NCI-H187 treated with DMSO at 0.1 percent for 48 hours (cell line): ENCODE measurements around the gene MYRFL.
"Not testable (repeated sequence)": the region's sequence is repeated elsewhere in the genome, so short reads cannot be mapped to it uniquely, and the experiment has no call there.

Experiments
- DNase-seq: peaks from one replicate; lab custom pipeline; 2025; lab: John Stamatoyannopoulos, UW

The MYRFL gene

GRCh38 chr12:69843608-69844007 is 18.6 kb downstream of the MYRFL start:
- no peak for DNase-seq

GRCh38 chr12:69844416-69844815 is 19.4 kb downstream of the MYRFL start:
- DNase-seq = no peak

- no peak for DNase-seq
These were observed 19.8 kb downstream of the MYRFL start for GRCh38 chr12:69844836-69845235.

GRCh38 chr12:69846976-69847375 is 21.9 kb downstream of the MYRFL start:
- DNase-seq = no peak

GRCh38 chr12:69851976-69852375 is 26.9 kb downstream of the MYRFL start:
- no peak for DNase-seq

GRCh38 chr12:69853176-69853961 is 28.3 kb downstream of the MYRFL start:
- not testable (repeated sequence) for DNase-seq

GRCh38 chr12:69866698-69867097 is 41.7 kb downstream of the MYRFL start:
- DNase-seq = no peak

DNA sequence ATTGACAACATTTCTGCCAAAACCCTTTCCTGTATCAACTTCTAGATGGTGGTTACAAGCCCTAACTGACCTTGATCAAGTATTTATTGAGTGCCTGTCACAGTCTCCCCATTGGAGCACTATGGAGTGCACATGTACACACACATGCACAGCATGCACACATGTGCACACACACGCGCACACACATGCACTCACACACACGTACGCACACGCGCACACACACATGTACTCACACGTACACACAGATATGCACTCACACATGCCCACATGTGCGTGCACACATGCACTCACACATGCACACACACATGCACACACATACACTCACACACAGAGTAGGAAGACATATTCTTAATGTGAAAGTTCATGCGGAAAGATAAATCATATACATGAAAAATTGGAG is 43.7 kb downstream of the MYRFL start:
- DNase-seq = no peak

- DNase-seq = no peak
These were observed 47.8 kb downstream of the MYRFL start for GRCh38 chr12:69872804-69873203.

DNA sequence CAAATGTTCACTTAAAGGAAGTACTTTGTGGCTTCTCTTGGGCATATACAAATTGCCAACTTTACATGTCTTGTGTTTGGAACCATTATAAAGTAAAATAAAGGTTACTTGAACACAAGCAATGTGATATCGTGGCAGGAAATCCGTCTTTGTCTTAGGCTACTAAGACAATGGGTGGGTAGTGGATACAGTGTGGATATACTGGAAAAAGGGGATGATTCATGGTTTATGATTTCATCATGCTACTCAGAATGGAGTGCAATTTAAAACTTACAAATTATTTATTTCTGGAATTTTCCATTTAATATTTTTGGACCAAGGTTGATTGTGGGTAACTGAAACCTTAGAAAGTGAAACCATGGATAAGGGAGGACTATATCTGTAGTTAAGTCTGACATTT is 48.4 kb downstream of the MYRFL start:
- no peak for DNase-seq

DNA sequence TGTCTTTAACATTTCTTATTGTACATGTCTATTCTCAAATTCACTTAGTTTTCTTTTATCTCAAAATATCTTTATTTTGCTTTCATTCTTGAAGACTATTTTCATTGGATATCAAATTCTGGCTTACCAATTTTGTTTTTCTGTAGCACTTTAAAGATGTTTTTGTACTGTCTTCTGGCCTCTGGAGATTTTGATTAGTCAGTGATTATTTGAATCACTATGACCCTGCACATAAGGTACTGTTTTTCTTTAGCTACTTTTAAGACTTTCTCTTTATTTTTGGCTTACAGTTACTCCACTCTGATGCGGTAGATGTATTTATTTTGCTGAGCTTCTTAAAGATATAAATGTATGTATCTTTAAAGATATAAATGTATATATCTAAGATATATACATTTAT is 49.6 kb downstream of the MYRFL start:
- no peak for DNase-seq

DNA sequence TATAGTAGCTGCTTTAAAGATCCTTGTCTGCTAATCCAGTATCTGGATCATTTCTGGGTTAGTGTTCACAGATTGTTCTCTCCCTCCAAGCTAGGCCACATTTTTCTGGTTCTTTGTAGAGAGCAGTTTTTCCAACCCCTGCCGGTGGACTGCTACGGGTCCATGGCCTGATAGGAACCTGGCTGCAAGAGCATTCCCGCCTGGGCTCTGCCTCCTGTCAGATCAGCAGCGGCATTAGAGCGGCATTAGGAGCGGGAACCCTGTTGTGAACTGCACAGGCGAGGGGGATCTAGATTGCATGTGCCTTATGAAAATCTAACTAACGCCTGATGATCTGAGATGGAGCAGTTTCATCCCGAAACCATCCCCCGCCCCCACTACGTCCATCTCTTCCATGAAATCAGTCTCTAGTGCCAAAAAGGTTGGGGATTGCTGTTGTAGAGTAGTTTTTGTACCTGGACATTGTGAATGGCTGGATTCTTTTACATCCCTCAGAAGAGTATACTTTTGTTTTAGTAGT is 50.4 kb downstream of the MYRFL start:
- no peak for DNase-seq

DNA sequence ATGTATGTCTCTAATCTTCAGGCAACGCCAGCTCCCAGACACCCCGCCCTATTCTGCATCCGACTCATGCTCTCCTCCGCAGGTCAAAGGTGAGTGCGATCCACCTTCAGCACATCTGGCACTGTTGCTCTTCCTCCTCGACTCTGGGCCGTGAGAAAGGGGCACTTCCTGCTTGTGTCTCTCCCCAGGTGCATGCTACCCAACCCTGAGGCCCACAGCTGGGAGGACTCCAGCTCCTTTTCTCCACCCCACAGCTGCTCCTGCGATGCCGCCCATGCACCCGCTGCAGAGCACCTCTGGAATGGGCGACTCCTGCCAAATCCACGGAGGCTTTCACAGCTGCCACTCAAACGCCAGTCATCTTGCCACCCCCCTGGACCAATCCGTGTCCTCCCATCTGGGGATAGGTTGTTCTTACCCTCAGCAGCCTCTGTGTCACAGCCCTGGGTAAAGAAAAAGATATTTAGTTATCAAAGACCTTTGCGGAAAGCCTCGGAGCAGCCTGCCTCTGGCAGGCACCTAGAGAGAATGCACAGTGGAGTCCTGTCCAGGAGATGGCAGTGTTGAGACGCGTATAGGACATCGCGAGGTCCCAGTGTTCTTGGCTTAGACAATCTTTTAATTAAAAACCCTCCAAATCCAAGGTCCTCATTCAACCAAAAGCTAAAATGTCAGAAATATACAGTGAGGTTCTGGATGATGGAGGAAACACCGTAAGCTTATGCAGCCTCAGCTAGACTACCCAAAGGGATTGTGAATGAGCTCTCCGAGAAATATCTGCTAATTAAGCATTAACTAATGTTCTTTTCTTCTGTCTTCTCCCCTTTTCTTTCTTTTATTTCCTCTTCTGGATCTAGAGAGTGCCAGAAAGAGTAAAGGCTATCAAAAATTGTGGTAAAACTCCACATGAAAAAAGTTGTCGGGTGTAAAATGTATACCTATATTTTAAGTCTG is 54.3 kb downstream of the MYRFL start:
- peak; percentile 60 for DNase-seq

DNA sequence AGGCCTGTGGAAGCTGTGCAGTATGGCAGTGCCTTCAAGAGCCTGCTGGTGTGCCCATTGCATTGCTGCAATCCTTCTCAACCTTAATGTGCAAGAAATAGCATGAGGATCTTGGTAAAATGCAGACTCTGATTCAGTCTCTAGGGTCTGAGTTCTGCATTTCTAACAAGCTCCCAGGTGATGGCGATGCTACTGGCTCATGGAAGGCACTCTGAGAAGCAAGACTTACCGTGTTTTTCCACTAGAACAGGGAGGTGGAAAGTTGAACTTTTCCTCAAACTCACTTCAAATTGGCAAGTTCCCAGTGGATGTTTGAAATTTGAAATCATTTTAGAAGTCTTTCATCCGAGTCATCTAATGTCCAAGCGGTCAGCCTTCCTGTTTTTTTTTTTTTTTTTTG is 55.5 kb downstream of the MYRFL start:
- DNase-seq = no peak

- no peak for DNase-seq
These were observed 56.7 kb downstream of the MYRFL start for GRCh38 chr12:69881771-69882170.

DNA sequence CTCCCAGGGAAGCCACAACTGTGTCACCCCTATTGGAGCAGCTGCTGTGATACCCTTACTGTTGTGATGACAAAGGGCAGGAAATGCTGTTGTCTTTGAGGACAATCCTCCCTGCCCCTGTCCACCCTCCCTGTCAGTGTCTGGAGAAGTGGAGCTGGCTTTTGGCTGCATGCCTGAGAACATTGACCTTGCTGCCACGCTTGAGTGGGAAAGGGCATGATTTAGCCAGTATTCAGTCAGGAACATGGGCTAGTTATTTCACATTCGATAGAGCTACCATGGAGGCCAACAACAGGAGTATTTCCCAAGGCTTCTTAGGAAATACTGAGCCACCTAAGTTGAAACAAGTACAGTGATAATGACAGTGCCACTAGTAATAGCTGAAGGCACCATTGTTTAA is 59.4 kb downstream of the MYRFL start:
- no peak for DNase-seq

DNA sequence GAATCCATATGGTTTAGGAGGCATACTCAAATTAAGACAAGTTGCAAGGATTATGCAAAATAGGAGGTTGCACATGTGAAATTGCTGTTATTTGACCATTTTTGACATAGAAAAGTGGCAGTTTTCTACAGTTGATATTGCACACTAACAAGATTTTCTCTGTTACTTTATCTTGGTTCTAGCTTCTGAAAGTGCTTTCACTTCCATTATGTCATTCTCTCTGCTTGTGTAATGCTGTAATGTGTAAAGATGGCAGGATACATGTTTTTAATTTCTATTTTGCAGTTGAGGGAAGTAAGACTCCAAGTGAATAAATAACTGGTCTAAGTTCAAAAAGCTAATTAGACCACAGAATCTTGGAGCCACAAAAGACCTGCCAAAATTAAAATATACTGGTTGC is 60.6 kb downstream of the MYRFL start:
- no peak for DNase-seq

DNA sequence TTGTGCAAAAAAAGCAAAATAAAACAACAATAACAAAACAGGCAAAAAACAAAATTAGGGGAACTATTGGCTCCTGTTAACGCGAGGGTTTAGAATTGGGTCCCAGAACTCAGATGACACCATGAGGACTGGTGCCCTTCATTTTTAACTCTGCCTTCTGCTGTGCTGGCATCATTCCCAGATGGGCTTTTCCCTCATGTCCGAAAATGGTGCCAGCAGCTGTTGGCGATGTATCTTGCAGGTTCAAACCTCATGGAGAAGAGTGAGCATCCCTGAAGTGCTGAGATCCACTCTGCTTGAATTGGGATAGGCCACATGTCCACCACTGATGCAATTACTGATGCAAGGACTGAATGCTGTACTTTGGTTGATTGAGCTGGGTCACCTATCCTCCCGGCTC is 61.1 kb downstream of the MYRFL start:
- DNase-seq = no peak

GRCh38 chr12:69886715-69887114 is 61.7 kb downstream of the MYRFL start:
- DNase-seq = no peak

DNA sequence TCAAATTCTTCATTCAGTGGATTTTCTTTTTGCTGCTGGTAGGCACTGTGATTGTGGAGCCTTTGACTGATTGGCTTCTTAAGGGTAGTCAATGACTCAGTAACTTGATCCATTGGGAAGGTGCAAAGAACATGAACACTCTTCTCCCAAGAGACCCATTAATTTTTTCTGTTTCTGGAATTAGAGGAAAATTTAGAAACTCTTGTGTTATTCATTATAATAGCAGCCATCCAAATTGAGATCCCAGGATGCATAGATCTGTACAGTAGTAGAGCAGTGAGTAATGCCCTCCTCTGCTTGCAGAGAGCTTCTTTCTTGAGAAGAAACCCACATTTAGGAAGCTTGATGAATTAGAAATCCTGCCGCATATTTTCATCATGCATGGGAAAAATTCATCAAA is 63.9 kb downstream of the MYRFL start:
- no peak for DNase-seq

GRCh38 chr12:69894800-69895383 is 69.9 kb downstream of the MYRFL start:
- DNase-seq = no peak

DNA sequence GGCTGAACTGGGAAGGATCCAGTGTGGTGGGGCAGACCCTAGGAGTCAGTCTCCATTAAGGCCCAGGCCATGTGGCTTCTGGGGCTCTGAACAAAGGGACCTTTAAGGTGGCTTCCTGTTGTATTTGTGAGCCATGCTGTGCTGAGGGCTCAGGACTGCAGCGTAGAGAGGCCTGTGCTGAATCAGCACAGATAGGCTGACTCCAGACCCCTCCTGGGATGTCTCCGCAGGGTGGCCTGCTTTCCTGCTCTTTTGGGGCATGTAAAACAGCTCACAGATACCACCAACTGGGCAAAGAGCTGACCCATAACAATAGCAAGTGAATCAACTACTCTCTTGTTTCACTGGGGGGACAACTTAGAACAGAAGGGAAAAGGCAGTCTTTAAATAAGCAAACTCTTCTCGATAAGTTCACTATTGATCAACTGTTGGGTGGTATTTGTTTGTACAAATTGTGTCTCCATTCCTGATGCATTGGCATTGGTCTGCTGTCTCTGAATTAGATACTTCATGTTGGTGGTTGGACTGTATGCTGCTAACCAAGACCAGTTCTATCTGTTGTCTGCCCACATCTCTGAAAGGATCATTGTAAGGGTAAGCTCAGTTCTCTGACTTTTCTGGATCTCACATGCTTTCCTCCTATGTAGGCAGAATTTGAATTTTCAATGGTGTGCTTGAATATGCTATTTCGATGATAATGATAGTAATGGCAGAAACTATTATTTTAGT is 71.8 kb downstream of the MYRFL start:
- DNase-seq = no peak
